BE2C (cell line): Measurements from ENCODE around the gene P2RX2.
A peak's percentile ranks its signal among the peaks of the same experiment; 100 is the strongest.

ENCODE experiments used
- DNase-seq: peaks from one replicate; pipeline ENCODE4 v3.0.0-alpha.2; 2020
- H3K27me3 ChIP-seq: fragments of 250-450 bp; sonication (Bioruptor Pico); 2 replicates; pipeline ENCODE4 v1.5.1; 2020; ENCODE audit warnings: mild to moderate bottlenecking
- H3K36me3 ChIP-seq: fragments of 250-450 bp; sonication (Bioruptor Pico); 2 replicates; pipeline ENCODE4 v1.5.1; 2020; ENCODE audit warnings: mild to moderate bottlenecking
- H3K4me1 ChIP-seq: fragments of 250-450 bp; sonication (Bioruptor Pico); 2 replicates; pipeline ENCODE4 v1.5.1; 2020
- H3K4me3 ChIP-seq: 2 replicates; pipeline ENCODE4 v1.5.1; 2011; ENCODE audit warnings: low read depth, low read length
- H3K9me3 ChIP-seq: fragments of 250-450 bp; sonication (Bioruptor Pico); 2 replicates; pipeline ENCODE4 v1.5.1; 2020
- TF ChIP-seq, protein P1 (sequence below): IDR thresholded peaks from 2 replicates; pipeline ENCODE4 v1.5.1; 2012; ENCODE audit warnings: mild to moderate bottlenecking, low read depth, low read length

Gene P2RX2

DNA sequence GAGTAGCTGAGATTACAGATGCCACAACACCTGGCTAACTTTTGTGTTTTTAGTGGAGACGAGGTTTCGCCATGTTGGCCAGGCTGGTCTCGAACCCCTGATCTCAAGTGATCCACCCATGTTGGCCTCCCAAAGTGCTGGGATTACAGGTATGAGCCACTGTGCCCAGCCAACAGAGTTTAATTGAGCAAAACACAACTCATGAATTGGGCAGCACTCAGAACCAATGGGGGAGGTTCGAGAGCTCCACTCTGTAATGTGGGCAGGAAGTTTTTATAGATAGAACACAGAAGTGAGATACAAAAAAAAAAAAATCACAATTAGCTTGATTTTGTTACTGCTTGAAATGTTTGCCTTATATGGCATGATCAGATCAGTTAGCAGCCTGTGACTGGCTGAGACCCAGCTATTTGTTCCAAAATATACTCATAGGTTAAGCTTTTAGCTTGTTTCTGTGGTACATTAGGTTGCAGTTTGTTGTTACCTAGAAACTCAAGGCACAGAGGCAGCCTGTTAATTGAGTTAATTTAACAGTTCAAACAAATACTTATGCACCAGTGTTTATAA, 1.4 kb upstream of the P2RX2 start:
- Histone ChIP-seq H3K36me3 (no peaks in the 10 kb centered on the region), H3K4me1 (no peaks in the 10 kb centered on the region), H3K9me3 (peaks cover 7% of the 10 kb centered on the region), H3K4me3 (no peak overlapping the region), H3K27me3 (peaks cover 53% of the 10 kb centered on the region)
- TF ChIP-seq, protein P1, sequence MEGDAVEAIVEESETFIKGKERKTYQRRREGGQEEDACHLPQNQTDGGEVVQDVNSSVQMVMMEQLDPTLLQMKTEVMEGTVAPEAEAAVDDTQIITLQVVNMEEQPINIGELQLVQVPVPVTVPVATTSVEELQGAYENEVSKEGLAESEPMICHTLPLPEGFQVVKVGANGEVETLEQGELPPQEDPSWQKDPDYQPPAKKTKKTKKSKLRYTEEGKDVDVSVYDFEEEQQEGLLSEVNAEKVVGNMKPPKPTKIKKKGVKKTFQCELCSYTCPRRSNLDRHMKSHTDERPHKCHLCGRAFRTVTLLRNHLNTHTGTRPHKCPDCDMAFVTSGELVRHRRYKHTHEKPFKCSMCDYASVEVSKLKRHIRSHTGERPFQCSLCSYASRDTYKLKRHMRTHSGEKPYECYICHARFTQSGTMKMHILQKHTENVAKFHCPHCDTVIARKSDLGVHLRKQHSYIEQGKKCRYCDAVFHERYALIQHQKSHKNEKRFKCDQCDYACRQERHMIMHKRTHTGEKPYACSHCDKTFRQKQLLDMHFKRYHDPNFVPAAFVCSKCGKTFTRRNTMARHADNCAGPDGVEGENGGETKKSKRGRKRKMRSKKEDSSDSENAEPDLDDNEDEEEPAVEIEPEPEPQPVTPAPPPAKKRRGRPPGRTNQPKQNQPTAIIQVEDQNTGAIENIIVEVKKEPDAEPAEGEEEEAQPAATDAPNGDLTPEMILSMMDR = no peak
- DNase-seq = no peak

DNA sequence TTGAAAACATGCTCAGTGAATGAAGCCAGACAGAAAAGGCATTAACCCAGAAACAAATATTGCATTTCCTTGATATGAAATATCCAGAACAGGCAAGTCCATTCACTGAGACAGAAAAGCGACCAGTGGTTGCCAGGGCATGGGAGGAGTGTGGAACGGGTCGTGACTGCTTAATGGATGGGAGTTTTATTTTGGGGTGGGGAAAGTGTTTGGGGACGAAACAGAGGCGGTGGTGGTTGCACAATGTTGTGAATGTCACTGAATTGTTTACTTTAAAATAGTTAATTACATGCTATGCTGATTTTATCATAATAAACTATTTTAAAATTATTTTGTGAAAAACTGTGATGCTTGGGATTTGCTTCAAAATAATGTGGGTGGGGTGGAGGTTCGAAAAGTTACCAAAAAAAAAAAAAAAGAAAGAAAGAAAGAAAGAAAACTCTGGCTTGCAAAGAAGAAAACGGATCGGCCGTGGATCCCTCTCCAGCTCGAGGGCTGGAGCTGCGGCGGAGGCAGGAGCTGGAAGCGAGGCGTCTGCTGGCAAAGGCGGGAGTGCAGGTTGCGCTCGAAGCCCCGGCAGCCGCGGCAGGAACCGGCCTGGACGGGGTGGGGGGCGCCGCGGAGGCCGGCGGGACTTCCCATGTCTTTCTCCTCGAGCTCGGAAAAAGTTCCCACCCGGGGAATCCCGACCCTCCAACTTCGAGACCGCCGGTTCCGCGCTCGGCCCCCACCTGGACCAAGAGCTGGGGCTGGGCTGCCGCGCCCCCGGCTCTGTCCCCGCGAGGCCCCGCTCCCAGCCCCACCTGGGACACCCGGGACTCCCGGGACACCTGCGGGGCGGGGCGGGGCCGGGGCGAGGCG, 524 bp upstream of the P2RX2 start:
- Histone ChIP-seq H3K27me3 (peaks cover 56% of the 10 kb centered on the region), H3K36me3 (peaks cover 7% of the 10 kb centered on the region), H3K4me3 (no peak overlapping the region), H3K4me1 (peaks cover 8% of the 10 kb centered on the region), H3K9me3 (peaks cover 7% of the 10 kb centered on the region)
- DNase-seq = peak; percentile 16
- TF ChIP-seq, protein P1 = no peak

DNA sequence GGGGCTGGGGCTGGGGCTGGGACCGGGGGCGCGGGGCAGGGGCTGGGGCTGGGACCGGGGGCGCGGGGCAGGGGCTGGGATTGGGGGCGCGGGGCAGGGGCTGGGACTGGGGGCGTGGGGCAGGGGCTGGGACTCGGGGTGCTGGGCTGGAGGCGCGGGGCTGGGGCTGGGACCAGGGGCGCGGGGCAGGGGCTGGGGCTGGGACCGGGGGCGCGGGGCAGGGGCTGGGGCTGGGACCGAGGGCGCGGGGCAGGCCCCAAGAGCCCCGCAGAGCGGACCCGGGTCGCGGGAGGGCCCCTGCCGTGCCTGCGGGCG, 452 bp downstream of the P2RX2 start:
- Histone ChIP-seq H3K36me3 (peaks cover 17% of the 10 kb centered on the region), H3K4me3 (no peak overlapping the region), H3K4me1 (peaks cover 17% of the 10 kb centered on the region), H3K27me3 (peaks cover 57% of the 10 kb centered on the region), H3K9me3 (peaks cover 7% of the 10 kb centered on the region)
- TF ChIP-seq, protein P1 = no peak
- no peak for DNase-seq

DNA sequence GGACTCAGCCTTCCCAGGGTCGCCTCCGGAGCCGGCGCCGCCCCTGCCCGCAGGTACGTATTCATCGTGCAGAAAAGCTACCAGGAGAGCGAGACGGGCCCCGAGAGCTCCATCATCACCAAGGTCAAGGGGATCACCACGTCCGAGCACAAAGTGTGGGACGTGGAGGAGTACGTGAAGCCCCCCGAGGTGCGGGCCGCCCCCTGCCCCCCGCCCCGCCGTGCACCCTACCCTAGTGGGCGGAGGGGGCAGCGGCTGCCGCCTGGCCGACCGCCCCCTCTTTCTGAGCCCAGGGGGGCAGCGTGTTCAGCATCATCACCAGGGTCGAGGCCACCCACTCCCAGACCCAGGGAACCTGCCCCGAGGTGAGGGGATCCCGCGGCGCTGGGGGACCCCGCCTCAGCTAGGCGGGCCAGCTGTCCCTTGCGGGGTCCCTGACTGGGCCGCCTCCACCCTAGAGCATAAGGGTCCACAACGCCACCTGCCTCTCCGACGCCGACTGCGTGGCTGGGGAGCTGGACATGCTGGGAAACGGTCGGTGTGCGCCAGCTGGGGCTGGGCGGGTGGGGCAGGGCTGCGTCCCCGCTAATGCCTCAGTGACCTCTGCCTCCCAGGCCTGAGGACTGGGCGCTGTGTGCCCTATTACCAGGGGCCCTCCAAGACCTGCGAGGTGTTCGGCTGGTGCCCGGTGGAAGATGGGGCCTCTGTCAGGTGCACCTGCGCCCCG, 973 bp downstream of the P2RX2 start:
- H3K4me1 ChIP-seq = peaks cover 19% of the 10 kb centered on the region
- TF ChIP-seq, protein P1 = no peak
- DNase-seq = peak; percentile 14
- peaks cover 22% of the 10 kb centered on the region for H3K36me3 ChIP-seq
- H3K4me3 ChIP-seq = no peak overlapping the region
- peaks cover 7% of the 10 kb centered on the region for H3K9me3 ChIP-seq
- H3K27me3 ChIP-seq = peaks cover 57% of the 10 kb centered on the region

DNA sequence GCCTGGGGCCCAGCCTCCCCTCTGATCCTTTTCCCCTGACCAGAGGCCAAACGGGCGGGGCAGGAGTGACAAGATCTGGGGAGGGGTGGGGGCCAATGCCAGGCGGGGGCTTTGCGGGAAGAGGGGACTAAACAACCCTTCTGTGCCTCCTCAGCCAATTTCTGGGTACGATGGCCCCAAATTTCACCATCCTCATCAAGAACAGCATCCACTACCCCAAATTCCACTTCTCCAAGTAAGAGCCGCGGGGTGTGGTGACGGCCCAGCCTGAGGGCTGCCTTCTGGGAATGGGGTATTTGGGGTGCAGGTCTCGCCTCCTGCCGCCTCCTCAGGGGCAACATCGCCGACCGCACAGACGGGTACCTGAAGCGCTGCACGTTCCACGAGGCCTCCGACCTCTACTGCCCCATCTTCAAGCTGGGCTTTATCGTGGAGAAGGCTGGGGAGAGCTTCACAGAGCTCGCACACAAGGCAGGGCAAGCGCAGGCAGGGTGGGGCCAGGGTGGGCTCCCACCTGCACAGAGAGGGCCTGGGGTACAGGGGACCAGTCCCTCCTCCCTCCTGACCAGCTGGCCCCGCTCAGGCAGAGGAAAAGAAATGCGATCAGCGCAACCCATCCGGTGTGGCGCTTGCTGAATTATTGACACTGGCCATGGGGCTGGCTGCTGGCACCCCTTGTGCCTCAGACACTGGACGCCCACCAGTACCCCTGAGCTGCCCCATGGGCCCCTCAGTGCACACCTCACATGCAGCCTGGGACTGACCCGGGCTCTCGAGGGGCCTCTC, 1.7 kb downstream of the P2RX2 start:
- TF ChIP-seq, protein P1 = no peak
- Histone ChIP-seq H3K4me3 (no peak overlapping the region), H3K36me3 (peaks cover 30% of the 10 kb centered on the region), H3K27me3 (peaks cover 50% of the 10 kb centered on the region), H3K9me3 (peaks cover 7% of the 10 kb centered on the region), H3K4me1 (peaks cover 19% of the 10 kb centered on the region)
- peak; percentile 14 for DNase-seq
